ENCODE results near the gene SOAT1.

- TF ChIP-seq EP300 (IDR thresholded peaks at IDR 0.05) (no peak), CTCF (IDR thresholded peaks at IDR 0.05) (no peak), POLR2AphosphoS5 (IDR thresholded peaks at IDR 0.05) (no peak)
These were observed 36.3 kb downstream of the SOAT1 start for GRCh38 chr1:179329862-179330261.
